Immature natural killer cell (primary cell): ENCODE results near the gene DUSP5. TPM values are rescaled to one million over a fixed set of nuclear protein-coding genes. Genes with fewer than 3 reads are reported as not detected.

ENCODE experiments used
- DNase-seq, 3 donors: peaks; one replicate each; pipeline ENCODE4 v3.0.0; 2022; ENCODE audit warnings: mixed read lengths in 1 of 3
- H3K27ac Mint-ChIP-seq, 6 donors: one replicate each; pipeline ENCODE4 v1.8.0; 2020; ENCODE audit warnings: mixed read lengths in 6 of 6, mild to moderate bottlenecking in 5 of 6, inconsistent platforms in 4 of 6, moderate library complexity in 3 of 6
- H3K27me3 Mint-ChIP-seq, 3 donors: one replicate each; pipeline ENCODE4 v1.8.0; 2020 to 2021; ENCODE audit warnings: low read depth in 3 of 3, mild to moderate bottlenecking in 3 of 3, mixed read lengths in 3 of 3, moderate library complexity in 3 of 3, inconsistent platforms in 1 of 3
- H3K36me3 Mint-ChIP-seq, 3 donors: one replicate each; pipeline ENCODE4 v1.8.0; 2020; ENCODE audit warnings: mixed read lengths in 3 of 3, inconsistent platforms in 2 of 3, mild to moderate bottlenecking in 2 of 3
- H3K4me1 Mint-ChIP-seq, 2 donors: one replicate each; pipeline ENCODE4 v1.8.0; 2020; ENCODE audit warnings: inconsistent platforms in 2 of 2, mild to moderate bottlenecking in 2 of 2, mixed read lengths in 2 of 2, moderate library complexity in 1 of 2
- H3K4me3 Mint-ChIP-seq, 5 donors: one replicate each; pipeline ENCODE4 v1.8.0; 2020; ENCODE audit warnings: mild to moderate bottlenecking in 5 of 5, mixed read lengths in 5 of 5, inconsistent platforms in 3 of 5, moderate library complexity in 3 of 5
- H3K9me3 Mint-ChIP-seq, 6 donors: one replicate each; pipeline ENCODE4 v1.8.0; 2020; ENCODE audit warnings: mild to moderate bottlenecking in 6 of 6, mixed read lengths in 6 of 6, inconsistent platforms in 4 of 6, moderate library complexity in 3 of 6
- polyA plus RNA-seq, 3 donors: library from polyadenylated mRNA; unstranded; fragments of 300-500 nt; fragmentation: Illumina TruSeq; gene quantifications; one replicate each; pipeline ENCODE4 v1.2.3, GENCODE V29; 2021

Gene DUSP5
- polyA plus RNA-seq, 3 donors from 2014 or later, result 2.9 to 4.5 (median 2.9) TPM

DNA sequence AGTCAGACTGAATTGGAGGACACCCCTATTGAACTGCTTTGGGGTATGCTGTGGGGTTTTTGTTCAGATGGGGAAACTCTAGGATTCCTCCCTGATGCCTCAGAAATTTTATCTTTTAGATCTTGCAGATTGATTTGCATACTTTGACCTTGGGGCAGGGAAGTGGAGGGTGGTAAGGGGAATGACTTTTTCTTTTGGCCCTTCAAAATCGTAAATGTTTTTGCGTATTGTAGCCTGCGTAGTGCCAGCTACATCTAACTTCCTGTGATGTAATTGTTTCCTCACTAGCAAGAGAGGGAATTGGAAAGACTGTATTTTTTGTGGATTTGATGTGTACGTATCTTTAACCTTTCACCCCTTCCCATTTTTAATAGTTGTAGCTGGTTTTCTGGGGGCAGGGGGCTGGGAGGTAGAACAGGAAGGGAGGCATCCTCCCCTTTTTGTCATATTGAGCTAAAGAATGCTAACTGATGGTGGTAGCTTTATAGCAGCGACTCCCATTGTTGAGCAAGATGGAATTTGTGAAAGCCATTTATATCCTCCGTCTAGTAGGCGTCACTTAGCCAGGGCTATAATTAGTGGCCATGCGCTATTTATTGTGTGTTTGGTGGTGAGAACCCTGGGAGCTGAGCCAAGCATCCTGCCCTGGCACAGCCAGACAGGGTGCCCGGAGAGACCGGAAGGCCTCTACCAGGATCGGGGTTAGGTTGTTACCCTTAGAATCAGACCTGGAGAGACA lies 11.3 kb downstream of the DUSP5 start:
- Mint-ChIP-seq H3K9me3 (no peaks in the 10 kb centered on the region), H3K27ac (peak overlapping the region in 1 of 6 donors; percentile 60), H3K27me3 (peaks cover 3 to 12% (median 7%) of the 10 kb centered on the region in 3 donors), H3K4me1 (peaks cover 29 to 37% of the 10 kb centered on the region in 2 donors), H3K36me3 (peaks cover 20 to 69% (median 52%) of the 10 kb centered on the region in 3 donors), H3K4me3 (no peak overlapping the region)
- DNase-seq, result no peak

DNA sequence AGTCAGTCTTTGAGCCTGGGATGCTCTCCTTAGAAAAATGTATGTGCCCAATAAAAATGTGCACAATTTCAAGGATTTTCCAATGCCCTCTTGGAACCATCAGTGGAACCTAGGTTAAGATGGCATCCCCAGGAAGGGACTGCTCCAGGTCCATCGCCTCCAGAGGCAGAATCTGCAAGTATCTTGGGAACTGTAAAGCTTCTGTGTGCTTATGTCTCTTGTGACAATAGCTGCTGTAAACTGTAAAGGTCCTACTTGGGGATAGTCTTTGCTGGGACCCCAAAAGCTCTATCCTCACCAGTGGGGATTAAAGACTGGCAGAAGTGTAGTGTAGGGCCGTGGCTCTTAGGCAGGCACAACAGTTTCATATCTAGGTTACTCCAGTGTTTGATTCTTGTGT lies 11.9 kb downstream of the DUSP5 start:
- DNase-seq, result no peak
- Mint-ChIP-seq H3K27me3 (peaks cover 3 to 12% (median 7%) of the 10 kb centered on the region in 3 donors), H3K9me3 (no peaks in the 10 kb centered on the region), H3K4me3 (no peak overlapping the region), H3K27ac (no peak overlapping the region), H3K4me1 (peaks cover 23 to 31% of the 10 kb centered on the region in 2 donors), H3K36me3 (peaks cover 20 to 72% (median 55%) of the 10 kb centered on the region in 3 donors)

DNA sequence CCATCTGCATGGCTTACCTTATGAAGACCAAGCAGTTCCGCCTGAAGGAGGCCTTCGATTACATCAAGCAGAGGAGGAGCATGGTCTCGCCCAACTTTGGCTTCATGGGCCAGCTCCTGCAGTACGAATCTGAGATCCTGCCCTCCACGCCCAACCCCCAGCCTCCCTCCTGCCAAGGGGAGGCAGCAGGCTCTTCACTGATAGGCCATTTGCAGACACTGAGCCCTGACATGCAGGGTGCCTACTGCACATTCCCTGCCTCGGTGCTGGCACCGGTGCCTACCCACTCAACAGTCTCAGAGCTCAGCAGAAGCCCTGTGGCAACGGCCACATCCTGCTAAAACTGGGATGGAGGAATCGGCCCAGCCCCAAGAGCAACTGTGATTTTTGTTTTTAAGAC lies 12.4 kb downstream of the DUSP5 start:
- DNase-seq, result no peak
- H3K4me3 Mint-ChIP-seq, result no peak overlapping the region
- H3K27me3 Mint-ChIP-seq, result peaks cover 3 to 9% (median 3%) of the 10 kb centered on the region in 3 donors
- no peak overlapping the region for H3K27ac Mint-ChIP-seq
- H3K9me3 Mint-ChIP-seq, result no peaks in the 10 kb centered on the region
- peaks cover 18 to 26% of the 10 kb centered on the region in 2 donors for H3K4me1 Mint-ChIP-seq
- peaks cover 20 to 77% (median 58%) of the 10 kb centered on the region in 3 donors for H3K36me3 Mint-ChIP-seq

DNA sequence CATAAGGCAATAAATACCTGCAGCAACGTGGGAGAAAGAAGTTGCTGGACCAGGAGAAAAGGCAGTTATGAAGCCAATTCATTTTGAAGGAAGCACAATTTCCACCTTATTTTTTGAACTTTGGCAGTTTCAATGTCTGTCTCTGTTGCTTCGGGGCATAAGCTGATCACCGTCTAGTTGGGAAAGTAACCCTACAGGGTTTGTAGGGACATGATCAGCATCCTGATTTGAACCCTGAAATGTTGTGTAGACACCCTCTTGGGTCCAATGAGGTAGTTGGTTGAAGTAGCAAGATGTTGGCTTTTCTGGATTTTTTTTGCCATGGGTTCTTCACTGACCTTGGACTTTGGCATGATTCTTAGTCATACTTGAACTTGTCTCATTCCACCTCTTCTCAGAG lies 13.0 kb downstream of the DUSP5 start:
- H3K4me3 Mint-ChIP-seq, result no peak overlapping the region
- peaks cover 3 to 5% (median 3%) of the 10 kb centered on the region in 3 donors for H3K27me3 Mint-ChIP-seq
- H3K36me3 Mint-ChIP-seq, result peaks cover 20 to 79% (median 63%) of the 10 kb centered on the region in 3 donors
- no peak overlapping the region for H3K27ac Mint-ChIP-seq
- DNase-seq, result no peak
- no peaks in the 10 kb centered on the region for H3K9me3 Mint-ChIP-seq
- peaks cover 11 to 20% of the 10 kb centered on the region in 2 donors for H3K4me1 Mint-ChIP-seq

DNA sequence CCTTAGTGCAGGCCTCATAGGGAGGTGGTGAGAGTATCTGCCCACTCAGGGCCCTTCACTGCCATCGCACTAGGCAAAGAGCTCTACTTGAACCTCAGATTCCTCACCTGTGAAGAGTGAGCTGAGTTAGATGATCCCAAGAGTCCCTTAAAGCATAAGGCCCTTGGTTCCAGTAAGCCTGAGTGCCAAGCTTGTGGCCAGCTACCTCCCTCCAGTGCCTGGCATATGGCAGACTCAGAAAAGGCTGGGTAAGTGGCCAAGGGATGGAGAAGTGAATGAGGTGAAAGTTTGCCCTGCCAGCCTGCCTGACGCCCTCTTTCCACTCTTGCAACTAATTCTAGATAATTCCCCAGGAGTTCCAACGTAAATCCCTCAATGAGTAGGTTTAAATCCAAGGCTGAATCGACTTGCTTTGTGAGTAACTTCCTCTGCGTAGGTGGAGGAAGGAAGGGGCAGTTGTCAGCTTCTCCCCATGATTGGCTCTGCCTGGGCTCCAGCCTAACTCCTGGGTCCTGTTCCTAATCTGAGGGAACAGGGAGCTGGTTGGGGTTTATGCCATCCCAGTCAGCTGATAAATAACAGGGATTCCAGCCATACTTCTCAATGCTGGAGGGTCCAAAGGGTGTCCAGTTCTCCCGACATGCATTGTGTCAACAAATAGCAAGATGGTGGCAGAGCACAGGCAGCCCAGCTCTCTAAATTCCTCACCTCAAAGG lies 14.2 kb downstream of the DUSP5 start:
- Mint-ChIP-seq H3K27ac (peak overlapping the region in 1 of 6 donors; percentile 30), H3K4me3 (no peak overlapping the region), H3K27me3 (peaks cover under 1 to 5% (median 3%) of the 10 kb centered on the region in 3 donors), H3K9me3 (no peaks in the 10 kb centered on the region), H3K4me1 (peaks cover 0 to 8% of the 10 kb centered on the region in 2 donors), H3K36me3 (peaks cover 20 to 73% (median 63%) of the 10 kb centered on the region in 3 donors)
- no peak for DNase-seq

DNA sequence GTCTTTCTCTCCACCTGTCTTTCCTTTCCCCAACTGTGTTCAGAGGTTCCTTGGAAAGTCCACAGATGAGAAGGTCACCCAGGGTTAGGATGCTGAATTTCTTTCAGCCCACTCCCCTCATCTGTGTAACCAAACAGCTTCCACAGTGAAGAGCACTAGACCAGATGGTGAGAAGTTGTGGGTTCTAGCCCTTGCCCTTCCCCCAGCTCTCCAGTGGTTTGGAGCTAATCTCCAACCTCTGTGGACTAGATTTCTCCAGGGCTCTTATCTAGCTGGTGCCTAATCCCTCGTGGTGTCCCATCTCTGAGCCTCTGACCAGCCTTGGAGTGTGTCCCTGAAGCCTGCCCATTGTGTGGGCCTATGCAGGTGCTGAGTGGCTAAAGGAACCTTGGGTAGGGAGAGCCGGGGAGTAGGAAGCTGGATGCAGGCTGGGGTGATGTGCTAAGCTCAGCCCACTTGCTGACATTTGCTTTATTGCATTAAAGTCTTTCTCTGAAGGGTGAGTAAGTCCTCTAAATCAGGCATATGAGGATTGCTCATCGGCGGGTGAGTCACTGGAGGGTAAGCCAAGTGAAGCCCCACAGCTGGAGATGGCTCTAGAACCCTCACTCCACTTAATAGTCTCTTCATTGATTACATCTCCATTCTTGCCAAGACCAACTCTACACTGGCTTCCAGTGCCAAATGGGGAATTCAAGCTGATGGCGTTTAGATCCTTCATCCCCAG lies 14.9 kb downstream of the DUSP5 start:
- Mint-ChIP-seq H3K4me3 (no peak overlapping the region), H3K9me3 (no peaks in the 10 kb centered on the region), H3K27ac (no peak overlapping the region), H3K36me3 (peaks cover 20 to 70% (median 61%) of the 10 kb centered on the region in 3 donors), H3K27me3 (peaks cover 0 to 5% (median 3%) of the 10 kb centered on the region in 3 donors), H3K4me1 (peaks cover 0 to 6% of the 10 kb centered on the region in 2 donors)
- no peak for DNase-seq

DNA sequence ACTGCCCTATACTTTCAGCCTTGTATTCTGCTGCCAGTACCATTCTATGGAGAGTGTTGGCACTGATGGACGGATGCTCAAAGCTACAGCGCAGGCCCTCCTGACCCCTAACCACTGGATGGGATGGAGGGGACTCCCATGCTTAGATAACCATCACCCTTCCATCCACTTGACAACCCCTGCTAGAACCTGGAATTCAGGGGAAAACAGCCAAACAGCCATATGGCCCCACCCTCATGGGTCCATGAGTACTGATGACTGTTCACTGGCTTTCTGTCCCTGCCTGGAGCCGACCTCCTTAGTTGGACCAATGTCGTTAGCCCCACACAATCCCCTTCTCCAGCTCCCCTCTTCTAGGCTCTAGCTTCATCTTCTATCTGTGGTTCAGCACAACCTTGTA lies 16.2 kb downstream of the DUSP5 start:
- no peak overlapping the region for H3K27ac Mint-ChIP-seq
- no peak for DNase-seq
- no peaks in the 10 kb centered on the region for H3K9me3 Mint-ChIP-seq
- H3K4me3 Mint-ChIP-seq, result no peak overlapping the region
- peaks cover 0 to 6% of the 10 kb centered on the region in 2 donors for H3K4me1 Mint-ChIP-seq
- H3K27me3 Mint-ChIP-seq, result peaks cover 0 to 3% (median 0%) of the 10 kb centered on the region in 3 donors
- peaks cover 13 to 56% (median 54%) of the 10 kb centered on the region in 3 donors for H3K36me3 Mint-ChIP-seq

DNA sequence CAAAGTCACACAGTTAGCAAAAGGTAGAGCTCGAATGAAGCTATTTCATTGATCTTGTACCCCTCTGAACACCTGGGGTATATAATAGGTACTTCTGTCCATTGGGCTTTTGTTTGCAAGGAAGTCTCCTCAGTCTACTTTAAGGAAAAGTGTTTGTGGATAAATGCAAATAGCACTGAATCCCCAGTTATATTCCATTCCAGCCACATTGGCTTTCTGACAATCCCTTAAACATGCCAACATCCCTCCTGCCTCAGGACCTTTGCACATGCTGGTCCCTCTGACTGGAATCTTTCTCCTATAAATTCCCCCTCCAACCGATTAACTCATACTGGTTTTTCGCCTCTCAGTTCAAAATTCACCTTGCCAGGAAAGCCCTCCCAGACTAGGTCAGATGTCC lies 17.1 kb downstream of the DUSP5 start:
- H3K4me3 Mint-ChIP-seq, result no peak overlapping the region
- no peak for DNase-seq
- H3K27ac Mint-ChIP-seq, result no peak overlapping the region
- H3K9me3 Mint-ChIP-seq, result no peaks in the 10 kb centered on the region
- H3K27me3 Mint-ChIP-seq, result peaks cover 0 to 3% (median 0%) of the 10 kb centered on the region in 3 donors
- peaks cover 0 to 6% of the 10 kb centered on the region in 2 donors for H3K4me1 Mint-ChIP-seq
- H3K36me3 Mint-ChIP-seq, result peaks cover 9 to 55% (median 48%) of the 10 kb centered on the region in 3 donors

DNA sequence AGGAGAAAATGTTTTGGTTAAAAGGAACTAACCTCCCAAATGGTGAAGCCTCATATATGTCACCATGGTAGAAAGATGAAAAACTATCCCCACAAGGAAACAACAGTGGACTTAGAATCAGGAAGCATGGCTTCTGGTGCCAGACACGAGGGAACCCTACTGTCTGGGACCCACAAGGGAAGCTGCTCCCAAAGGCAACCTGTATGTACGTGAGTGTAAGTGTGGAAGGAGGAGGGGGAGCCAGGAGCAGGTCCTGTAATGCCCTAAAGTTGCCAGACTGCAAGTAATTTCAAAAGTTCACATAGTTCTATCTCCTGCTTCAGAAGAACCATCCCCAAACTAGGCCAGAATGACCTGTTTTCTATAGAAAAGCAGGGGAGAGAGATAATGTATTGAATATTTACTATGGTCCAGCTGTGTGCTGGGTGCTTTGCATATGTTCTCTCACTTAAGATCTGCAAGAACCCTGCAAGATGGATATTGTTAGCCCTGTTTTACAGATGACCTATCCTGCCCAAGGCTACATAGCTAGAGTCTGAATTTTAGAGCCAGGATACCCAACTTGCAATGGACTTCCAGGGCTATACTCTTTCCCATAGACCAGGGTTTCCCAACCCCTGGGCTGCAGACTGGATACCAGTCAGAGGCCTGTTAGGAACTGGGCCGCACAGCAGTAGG lies 19.2 kb downstream of the DUSP5 start:
- peaks cover 11 to 42% (median 29%) of the 10 kb centered on the region in 3 donors for H3K36me3 Mint-ChIP-seq
- H3K27me3 Mint-ChIP-seq, result peaks cover 0 to 3% (median 0%) of the 10 kb centered on the region in 3 donors
- peak overlapping the region in 1 of 6 donors; percentile 49 for H3K27ac Mint-ChIP-seq
- no peak for DNase-seq
- peaks cover under 1 to 7% of the 10 kb centered on the region in 2 donors for H3K4me1 Mint-ChIP-seq
- no peak overlapping the region for H3K4me3 Mint-ChIP-seq
- no peaks in the 10 kb centered on the region for H3K9me3 Mint-ChIP-seq

DNA sequence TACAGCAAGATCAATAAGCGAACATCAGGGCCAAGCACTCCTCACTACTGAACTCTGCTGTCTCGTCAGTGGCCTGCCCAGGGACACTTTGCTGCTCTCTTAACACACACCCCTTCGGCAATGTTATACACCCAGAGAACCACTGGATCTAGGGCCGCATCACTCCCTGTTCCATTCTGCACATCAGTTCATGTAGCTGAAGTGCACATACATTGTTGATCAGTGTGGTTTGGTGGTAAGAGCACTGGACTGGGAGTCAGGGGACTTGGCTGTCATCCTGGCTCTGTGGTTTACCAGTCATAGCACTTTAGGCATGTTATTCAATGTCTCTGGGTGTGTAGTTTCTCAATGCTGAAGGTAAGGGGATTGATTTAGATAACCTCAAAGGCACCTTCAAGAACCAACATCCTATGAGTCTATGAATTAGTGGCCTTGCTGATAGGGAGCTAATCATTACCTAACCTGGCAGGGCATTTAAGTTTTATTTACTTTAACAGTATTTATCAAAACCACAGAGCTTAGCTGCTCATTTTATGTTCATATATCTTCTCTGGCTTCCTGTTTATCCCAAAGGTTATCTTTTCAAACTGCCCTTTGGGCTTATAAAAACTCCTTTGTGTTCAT lies 24.8 kb downstream of the DUSP5 start:
- DNase-seq, result no peak
- Mint-ChIP-seq H3K4me1 (peaks cover 8 to 12% of the 10 kb centered on the region in 2 donors), H3K27ac (peak overlapping the region in 1 of 6 donors; percentile 2), H3K4me3 (no peak overlapping the region), H3K27me3 (peaks cover 0 to 3% (median 0%) of the 10 kb centered on the region in 3 donors), H3K36me3 (peaks cover 0 to 14% (median 6%) of the 10 kb centered on the region in 3 donors), H3K9me3 (no peaks in the 10 kb centered on the region)

DNA sequence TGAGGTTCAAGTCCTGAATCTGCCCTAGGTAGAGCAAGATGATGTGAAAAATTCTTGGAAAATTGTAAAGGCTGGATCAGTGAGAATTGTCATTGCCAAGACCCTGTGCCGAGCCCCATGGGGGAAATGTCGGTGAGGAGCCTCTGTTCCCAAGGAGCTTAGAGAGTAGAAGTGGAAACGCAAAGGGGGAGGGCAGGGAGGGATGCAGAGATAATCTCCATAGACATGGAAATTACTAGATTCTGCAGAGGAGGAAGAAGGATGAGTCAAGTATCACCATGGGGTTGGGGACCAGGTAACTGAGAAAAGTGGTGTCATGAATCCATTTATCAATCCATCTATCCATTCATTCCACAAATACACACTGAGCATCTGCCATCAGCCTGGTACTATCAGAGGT lies 26.0 kb downstream of the DUSP5 start:
- Mint-ChIP-seq H3K27ac (peak overlapping the region in 1 of 6 donors; percentile 43), H3K27me3 (peaks cover 0 to 5% (median 0%) of the 10 kb centered on the region in 3 donors), H3K4me1 (peaks cover 16 to 23% of the 10 kb centered on the region in 2 donors), H3K4me3 (no peak overlapping the region), H3K36me3 (peaks cover 0 to 14% (median 6%) of the 10 kb centered on the region in 3 donors), H3K9me3 (no peaks in the 10 kb centered on the region)
- no peak for DNase-seq

DNA sequence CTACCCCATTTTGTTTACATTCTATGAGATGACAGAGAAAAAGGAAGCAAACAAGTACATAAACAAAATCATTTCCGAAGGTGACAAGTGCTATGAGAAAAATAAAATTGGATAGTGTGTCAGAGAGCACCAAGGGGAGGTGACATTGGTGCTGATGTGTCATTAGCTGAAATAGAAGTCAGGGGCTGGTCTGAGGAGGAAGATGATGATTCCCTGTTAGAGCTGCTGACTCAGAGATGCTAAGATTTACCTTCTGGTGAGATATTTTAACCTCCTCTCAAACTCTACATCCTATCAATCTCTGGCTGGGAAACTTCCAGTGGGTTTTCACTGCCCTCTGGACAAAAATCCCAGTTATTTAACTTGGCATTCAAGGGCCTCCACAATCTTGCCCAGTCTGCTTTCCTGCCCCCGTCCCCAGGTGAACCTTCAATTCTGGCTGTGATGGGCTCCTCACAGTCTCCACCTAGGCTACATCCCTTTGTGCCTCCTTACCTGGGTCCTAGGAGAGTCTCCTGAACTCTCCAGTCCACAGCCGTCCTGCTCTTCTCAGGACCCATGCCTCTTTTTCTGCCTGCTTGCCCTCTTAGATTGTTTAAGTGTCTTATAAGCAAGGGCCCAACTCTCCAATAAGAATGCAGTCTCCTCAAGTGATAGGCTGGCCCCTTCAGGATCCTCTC lies 26.6 kb downstream of the DUSP5 start:
- DNase-seq, result no peak
- H3K4me3 Mint-ChIP-seq, result no peak overlapping the region
- peaks cover 0 to 5% (median under 1%) of the 10 kb centered on the region in 3 donors for H3K27me3 Mint-ChIP-seq
- H3K4me1 Mint-ChIP-seq, result peaks cover 22 to 28% of the 10 kb centered on the region in 2 donors
- H3K9me3 Mint-ChIP-seq, result no peaks in the 10 kb centered on the region
- peaks cover 0 to 10% (median 6%) of the 10 kb centered on the region in 3 donors for H3K36me3 Mint-ChIP-seq
- peak overlapping the region in 1 of 6 donors; percentile 22 for H3K27ac Mint-ChIP-seq
